ENCODE measurements around the gene ZBTB4.

Gene ZBTB4

GRCh38 chr17:7512824-7513540, 33.6 kb upstream of the ZBTB4 start:
- DNase-seq (ENCODE audit: low read depth, low spot score) = no peak
- TF ChIP-seq CTCF (IDR thresholded peaks at IDR 0.05; ENCODE audit: low read depth, low read length) = no peak
- H3K4me3 ChIP-seq (ENCODE audit: low read depth, low read length) = no peak overlapping the region
- in situ Hi-C loops (cut with HindIII; ENCODE audit: low sequenced_read_pairs) = no loop called here

GRCh38 chr17:7512105-7512504, 32.7 kb upstream of the ZBTB4 start:
- H3K4me3 ChIP-seq (ENCODE audit: low read depth, low read length) = no peak overlapping the region
- no peak for TF ChIP-seq CTCF (IDR thresholded peaks at IDR 0.05; ENCODE audit: low read depth, low read length)
- in situ Hi-C loops (cut with HindIII; ENCODE audit: low sequenced_read_pairs) = no loop called here
- DNase-seq (ENCODE audit: low read depth, low spot score) = no peak

GRCh38 chr17:7511108-7511507, 31.7 kb upstream of the ZBTB4 start:
- in situ Hi-C loops (cut with HindIII; ENCODE audit: low sequenced_read_pairs) = no loop called here
- no peak for DNase-seq (ENCODE audit: low read depth, low spot score)
- H3K4me3 ChIP-seq (ENCODE audit: low read depth, low read length) = no peak overlapping the region
- TF ChIP-seq CTCF (IDR thresholded peaks at IDR 0.05; ENCODE audit: low read depth, low read length) = no peak

GRCh38 chr17:7509937-7510336, 30.5 kb upstream of the ZBTB4 start:
- no peak overlapping the region for H3K4me3 ChIP-seq (ENCODE audit: low read depth, low read length)
- in situ Hi-C loops (cut with HindIII; ENCODE audit: low sequenced_read_pairs) = no loop called here
- no peak for TF ChIP-seq CTCF (IDR thresholded peaks at IDR 0.05; ENCODE audit: low read depth, low read length)
- DNase-seq (ENCODE audit: low read depth, low spot score) = no peak

- H3K4me3 ChIP-seq (ENCODE audit: low read depth, low read length) = no peak overlapping the region
- no peak for DNase-seq (ENCODE audit: low read depth, low spot score)
- TF ChIP-seq CTCF (IDR thresholded peaks at IDR 0.05; ENCODE audit: low read depth, low read length) = no peak
- in situ Hi-C loops (cut with HindIII; ENCODE audit: low sequenced_read_pairs) = no loop called here
Observed at GRCh38 chr17:7508846-7509245, 29.4 kb upstream of the ZBTB4 start.

GRCh38 chr17:7508145-7508544, 28.7 kb upstream of the ZBTB4 start:
- in situ Hi-C loops (cut with HindIII; ENCODE audit: low sequenced_read_pairs) = no loop called here
- DNase-seq (ENCODE audit: low read depth, low spot score) = no peak
- TF ChIP-seq CTCF (IDR thresholded peaks at IDR 0.05; ENCODE audit: low read depth, low read length) = no peak
- no peak overlapping the region for H3K4me3 ChIP-seq (ENCODE audit: low read depth, low read length)

Data from astrocyte of the spinal cord (primary cell).